Mammary epithelial cell (primary cell): ENCODE results near the gene ERC1.

ENCODE experiments used
- CTCF ChIP-seq, 2 donors: IDR thresholded peaks in 1 of 2; conservative IDR thresholded peaks in 1 of 2; 2 replicates each; pipeline ENCODE4 v1.5.1; 2011 to 2012; ENCODE audit warnings: inconsistent platforms in 2 of 2, low read length in 2 of 2, mild to moderate bottlenecking in 2 of 2, control low read depth in 1 of 2, low read depth in 1 of 2; ENCODE audit not compliant: insufficient read depth in 1 of 2; ENCODE audit errors: extremely low read depth in 1 of 2
- EZH2 ChIP-seq: IDR thresholded peaks from 2 replicates; pipeline ENCODE4 v1.6.1; 2012; ENCODE audit warnings: low read length, inconsistent platforms, borderline replicate concordance

GRCh38 chr12:1122786-1123185 lies 131.8 kb downstream of the ERC1 start:
- TF ChIP-seq CTCF (conservative IDR thresholded peaks at IDR 0.05 in 1 of 2, IDR thresholded peaks at IDR 0.05 in 1 of 2; ENCODE audit: extremely low read depth in 1 of 2, insufficient read depth in 1 of 2, low read depth in 1 of 2, low read length in 2 of 2) = no peak
- no peak for TF ChIP-seq EZH2
